A549 (cell line): ENCODE measurements around the gene CDH4. TPM values are rescaled to one million over a fixed set of nuclear protein-coding genes. Genes with fewer than 3 reads are reported as not detected.

ENCODE experiments used
- ATAC-seq, 2 experiments: fragments of 200-7000 bp in 1 of 2; fragments of >200 bp in 1 of 2; cut with Nextera tagmentation in 1 of 2; cut with Tn5 transposase in 1 of 2; 3 replicates each; pipeline versions ENCODE4 v1.8.0 to v1.9.1; 2018 to 2020; ENCODE audit warnings: mild to moderate bottlenecking in 1 of 2, moderate library complexity in 1 of 2
- CTCF ChIA-PET: fragments of 300-600 bp; sonication (Branson Sonifier 250); formaldehyde crosslinking; extraction: SDS; loops from one replicate; lab custom pipeline; 2021; ENCODE audit warnings: antibody characterized with exemption, inconsistent platforms; lab: Yijun Ruan, JAX
- POLR2A ChIA-PET: fragments of 350-600 bp; formaldehyde crosslinking; extraction: SDS; loops from one replicate; lab custom pipeline; 2021; ENCODE audit warnings: antibody characterized with exemption, inconsistent platforms; lab: Yijun Ruan, JAX
- DNase-seq, 2 experiments: peaks; one replicate each; pipeline versions ENCODE4 v3.0.0 to v3.0.0-alpha.2; 2011 to 2016; ENCODE audit warnings: low read depth in 1 of 2, low spot score in 1 of 2
- FAIRE-seq: peaks from 2 replicates; lab custom pipeline; 2011; peaks lifted over from hg19 to GRCh38; lab: Jason Lieb, UNC
- H3K27ac ChIP-seq, 2 experiments: fragments of >200 bp; sonication (Bioruptor Twin); formaldehyde crosslinking; 3 replicates each; pipeline ENCODE4 v1.5.1; 2016 to 2017
- H3K4me1 ChIP-seq: fragments of >200 bp; sonication (Bioruptor Twin); formaldehyde crosslinking; 3 replicates; pipeline ENCODE4 v1.6.1; 2016
- H3K4me2 ChIP-seq: fragments of >200 bp; sonication (Bioruptor Twin); formaldehyde crosslinking; 3 replicates; pipeline ENCODE4 v1.6.1; 2016
- H3K4me3 ChIP-seq: fragments of >200 bp; sonication (Bioruptor Twin); formaldehyde crosslinking; 3 replicates; pipeline ENCODE4 v1.5.1; 2016
- H3K9me3 ChIP-seq: fragments of >200 bp; sonication (Bioruptor Twin); formaldehyde crosslinking; 3 replicates; pipeline ENCODE4 v1.6.1; 2016
- BCL3 ChIP-seq: fragments of >200 bp; sonication (Bioruptor Twin); formaldehyde crosslinking; IDR thresholded peaks from 3 replicates; pipeline ENCODE4 v1.6.1; 2016
- CTCF ChIP-seq: fragments of >200 bp; sonication (Bioruptor Twin); formaldehyde crosslinking; IDR thresholded peaks from 3 replicates; pipeline ENCODE4 v1.5.1; 2016
- E2F6 ChIP-seq: IDR thresholded peaks from 2 replicates; pipeline ENCODE4 v1.6.1; 2012; ENCODE audit warnings: low read depth, borderline replicate concordance
- ELK1 ChIP-seq: fragments of 150-350 bp; IDR thresholded peaks from 2 replicates; pipeline ENCODE4 v1.6.1; 2014; ENCODE audit warnings: low read depth, mild to moderate bottlenecking, low read length
- FOXS1 ChIP-seq: fragments of 250-450 bp; sonication (Bioruptor Pico); IDR thresholded peaks from 2 replicates; pipeline ENCODE4 v1.5.0; 2020; ENCODE audit warnings: mild to moderate bottlenecking, moderate library complexity
- HES2 ChIP-seq: fragments of >200 bp; sonication (Bioruptor Twin); formaldehyde crosslinking; IDR thresholded peaks from 2 replicates; pipeline ENCODE4 v1.6.1; 2016
- HMGXB4 ChIP-seq: fragments of 250-450 bp; sonication (Bioruptor Pico); IDR thresholded peaks from 2 replicates; pipeline ENCODE4 v1.5.0; 2021; ENCODE audit warnings: mild to moderate bottlenecking, moderate library complexity, borderline replicate concordance
- HOXA7 ChIP-seq: fragments of 250-450 bp; sonication (Bioruptor Pico); IDR thresholded peaks from 2 replicates; pipeline ENCODE4 v1.5.0; 2020; ENCODE audit warnings: mild to moderate bottlenecking, moderate library complexity
- JUNB ChIP-seq: fragments of >200 bp; sonication (Bioruptor Twin); formaldehyde crosslinking; IDR thresholded peaks from 2 replicates; pipeline ENCODE4 v1.6.1; 2016
- KDM5A ChIP-seq: fragments of 200-600 bp; sonication (generic); IDR thresholded peaks from 2 replicates; pipeline ENCODE4 v1.6.1; 2016; ENCODE audit warnings: antibody characterized with exemption, mild to moderate bottlenecking
- NPAS2 ChIP-seq: fragments of 250-450 bp; sonication (Bioruptor Pico); IDR thresholded peaks from 2 replicates; pipeline ENCODE4 v1.8.0; 2022; ENCODE audit warnings: mild to moderate bottlenecking, moderate library complexity, borderline replicate concordance
- POLR2AphosphoS2 ChIP-seq: conservative IDR thresholded peaks from 2 replicates; pipeline ENCODE4 v1.6.1; 2012; ENCODE audit warnings: low read length, improper control_type of control experiment, inconsistent platforms
- RAD21 ChIP-seq, 2 experiments: fragments of >200 bp in 1 of 2; sonication (Bioruptor Twin) in 1 of 2; formaldehyde crosslinking in 1 of 2; IDR thresholded peaks in 1 of 2; conservative IDR thresholded peaks in 1 of 2; 2 replicates in 1 of 2; 3 replicates in 1 of 2; pipeline ENCODE4 v1.6.1; 2012 to 2018; ENCODE audit warnings: inconsistent platforms in 1 of 2
- SMC3 ChIP-seq: fragments of >200 bp; sonication (Bioruptor Twin); formaldehyde crosslinking; IDR thresholded peaks from 3 replicates; pipeline ENCODE4 v1.6.1; 2018; ENCODE audit warnings: inconsistent platforms
- ZFP36 ChIP-seq: fragments of 450-650 bp; IDR thresholded peaks from 2 replicates; pipeline ENCODE4 v1.6.1; 2014; ENCODE audit warnings: borderline replicate concordance; ENCODE audit not compliant: partially characterized antibody
- ZNF302 ChIP-seq: fragments of 250-450 bp; sonication (Bioruptor Pico); IDR thresholded peaks from 2 replicates; pipeline ENCODE4 v1.9.0; 2021; ENCODE audit warnings: inconsistent platforms, mild to moderate bottlenecking, moderate library complexity
- WGBS: methylation state at CpG from one replicate; pipeline ENCODE4 v1.1.6; 2017; ENCODE audit errors: missing lambda C conversion rate; 5-methylcytosine and 5-hydroxymethylcytosine counted together
- polyA plus RNA-seq, 4 experiments: library from polyadenylated mRNA; depleted of rRNA in 3 of 4; stranded (reverse); fragments of >200 nt; fragmentation: RNase III in 1 of 4; extraction: RNeasy Plus Mini Kit Qiagen cat#74134 plus additional on column Dnase treatment in 1 of 4; gene quantifications; 2 replicates in 3 of 4; 3 replicates in 1 of 4; pipeline ENCODE4 v1.2.3, GENCODE V29; 2011 to 2017

CDH4 gene
- polyA plus RNA-seq, 2 of the 4 experiments (the other 2 are of a cell fraction) = 3.4 to 10.3 TPM

- Histone ChIP-seq H3K4me2 (no peak overlapping the region), H3K27ac (no peak overlapping the region), H3K9me3 (peaks cover 5% of the 10 kb centered on the region; the same call in 1 of the 3 replicates), H3K4me1 (no peaks in the 10 kb centered on the region), H3K4me3 (no peak overlapping the region)
- CTCF ChIA-PET = interaction anchor here (0.7 to 2.1 kb wide), 20 partner anchors 10 to 1839 kb away, joined by 3 to 23 read pairs (median 3); no protein-coding TSS in a partner anchor
- POLR2A ChIA-PET = no interaction called here
- peak; percentile 80 to 94 for ATAC-seq
- peak; percentile 32 to 79 for DNase-seq
- FAIRE-seq = no peak
- 29% methylated on average over 21 of the region's 28 CpGs for WGBS
- no peak for TF ChIP-seq NPAS2
- TF ChIP-seq CTCF = peak; percentile 71
- TF ChIP-seq ZFP36 = no peak
- no peak for TF ChIP-seq BCL3
- no peak for TF ChIP-seq HMGXB4 (CRISPR knock-in tag)
- TF ChIP-seq HOXA7 (CRISPR knock-in tag) = no peak
- peak; percentile 60; the same call in 2 of the 3 replicates for TF ChIP-seq SMC3
- no peak for TF ChIP-seq POLR2AphosphoS2
- TF ChIP-seq JUNB = no peak
- TF ChIP-seq ZNF302 = no peak
- TF ChIP-seq ELK1 = no peak
- TF ChIP-seq KDM5A = no peak
- no peak for TF ChIP-seq FOXS1 (CRISPR knock-in tag)
- peak; percentile 76 to 80 for TF ChIP-seq RAD21 (conservative IDR thresholded peaks at IDR 0.05 in 1 of 2, IDR thresholded peaks at IDR 0.05 in 1 of 2)
- TF ChIP-seq E2F6 = no peak
- no peak for TF ChIP-seq HES2
Measured at GRCh38 chr20:61896058-61896961, 644.2 kb downstream of the CDH4 start.
